NCI-H82 (cell line): ENCODE measurements around the gene DDX25.

Source experiments
- DNase-seq: peaks from one replicate; lab custom pipeline; 2025; lab: John Stamatoyannopoulos, UW

DDX25 gene

DNA sequence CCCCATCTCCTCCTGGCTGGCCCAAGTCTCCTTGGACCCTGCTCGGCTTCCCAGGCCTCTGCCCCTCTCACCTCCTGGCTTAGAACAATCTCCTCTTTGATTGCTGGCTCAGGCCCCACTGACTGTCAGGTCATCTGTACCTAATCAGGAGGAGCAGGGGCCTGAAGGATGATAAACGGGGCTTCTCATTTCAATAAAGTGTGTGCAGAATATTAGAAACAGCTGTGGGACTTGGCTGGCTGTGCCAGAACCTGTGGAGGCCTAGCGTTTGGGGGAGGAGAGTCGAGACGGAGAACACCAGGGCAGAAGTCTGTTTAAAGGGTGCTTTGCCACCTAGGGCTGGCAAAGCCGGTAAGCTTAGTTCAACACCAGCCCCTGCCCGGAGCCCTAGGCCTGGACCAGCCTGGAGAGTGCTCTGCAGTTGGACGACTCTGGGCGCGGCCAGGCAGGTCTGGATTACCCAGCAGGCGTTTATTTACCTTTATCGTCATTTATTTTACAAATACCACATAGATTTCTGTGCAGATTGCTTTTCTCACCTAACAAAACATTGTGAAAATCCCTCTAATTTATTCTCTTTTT lies 31.4 kb downstream of the DDX25 start:
- no peak for DNase-seq

DNA sequence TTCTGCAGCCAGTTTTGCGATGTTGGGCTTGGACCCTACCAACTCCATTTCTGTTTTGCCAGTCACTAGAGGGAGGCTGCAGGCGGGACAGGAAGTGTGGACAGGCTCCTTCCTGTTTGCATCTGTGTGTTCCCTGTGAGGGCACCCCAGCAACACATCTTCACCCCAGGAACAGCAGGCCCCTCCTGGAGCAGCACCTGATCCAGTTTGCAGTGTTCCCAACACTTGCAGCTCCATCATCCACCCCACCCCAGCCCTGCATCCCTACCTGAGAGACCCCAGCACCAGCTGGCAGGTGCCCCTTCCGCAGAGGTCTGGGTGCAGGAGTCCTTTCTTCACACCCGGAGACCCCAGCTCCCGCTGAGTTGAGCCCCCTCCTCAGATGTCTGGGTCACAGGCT lies 34.1 kb downstream of the DDX25 start:
- no peak for DNase-seq

DNA sequence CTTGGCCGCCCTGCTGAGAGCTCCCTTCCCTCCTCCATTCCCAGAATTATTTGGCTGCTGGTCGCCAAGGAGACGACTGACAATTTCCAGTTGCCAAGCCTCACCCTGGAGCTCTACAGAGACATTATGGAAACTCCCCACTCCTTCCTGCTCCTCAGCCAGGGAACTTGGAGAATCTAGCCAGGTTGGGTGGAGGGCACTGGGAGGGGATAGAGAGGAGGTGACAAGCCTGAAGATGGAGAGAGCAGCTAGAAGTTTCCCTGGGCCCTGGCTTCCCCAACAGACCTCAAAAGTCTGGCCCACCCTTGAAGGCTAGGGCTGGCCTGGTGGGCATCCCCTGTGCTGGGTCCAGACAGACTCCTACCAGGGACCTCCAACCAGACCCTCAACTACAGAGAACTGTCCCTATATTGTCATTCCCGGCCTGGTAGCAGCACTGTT lies 34.8 kb downstream of the DDX25 start:
- DNase-seq: no peak

DNA sequence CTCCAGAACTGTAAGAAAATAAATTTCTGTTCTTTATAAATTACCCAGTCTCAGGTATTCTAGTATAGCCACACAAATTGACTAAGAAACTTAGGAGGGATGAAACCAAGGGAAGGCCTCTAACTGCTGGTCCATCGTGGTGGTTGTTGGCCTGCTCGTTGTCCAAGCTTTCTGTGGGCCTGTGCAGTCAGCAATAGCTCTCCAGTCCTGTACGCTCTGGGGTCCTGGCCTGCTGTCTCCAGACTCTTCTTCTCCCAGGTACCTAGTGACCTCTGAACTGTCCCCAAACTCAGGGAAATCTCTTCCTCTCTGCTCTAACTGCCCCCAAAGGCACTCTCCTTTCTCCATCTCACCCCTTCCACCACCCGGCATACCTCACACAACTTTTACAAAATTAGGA lies 35.8 kb downstream of the DDX25 start:
- DNase-seq: no peak

DNA sequence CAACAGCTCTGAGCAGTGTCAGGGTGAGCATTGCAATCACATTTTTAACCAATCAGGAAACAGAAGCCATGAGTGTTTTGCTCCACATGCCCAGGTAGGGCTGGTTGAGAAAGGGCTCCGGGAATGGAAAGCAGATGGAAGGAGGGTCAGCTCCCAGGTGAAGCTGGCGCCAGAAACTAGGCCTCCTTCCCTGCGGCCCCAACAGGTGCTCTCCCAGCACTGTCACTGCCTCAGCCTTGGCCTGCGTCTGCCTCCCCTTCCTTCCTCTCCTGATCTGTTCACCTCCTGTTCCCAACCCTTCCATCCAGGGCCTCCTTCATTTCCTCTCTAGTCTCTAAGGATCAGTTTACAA lies 36.9 kb downstream of the DDX25 start:
- no peak for DNase-seq

DNA sequence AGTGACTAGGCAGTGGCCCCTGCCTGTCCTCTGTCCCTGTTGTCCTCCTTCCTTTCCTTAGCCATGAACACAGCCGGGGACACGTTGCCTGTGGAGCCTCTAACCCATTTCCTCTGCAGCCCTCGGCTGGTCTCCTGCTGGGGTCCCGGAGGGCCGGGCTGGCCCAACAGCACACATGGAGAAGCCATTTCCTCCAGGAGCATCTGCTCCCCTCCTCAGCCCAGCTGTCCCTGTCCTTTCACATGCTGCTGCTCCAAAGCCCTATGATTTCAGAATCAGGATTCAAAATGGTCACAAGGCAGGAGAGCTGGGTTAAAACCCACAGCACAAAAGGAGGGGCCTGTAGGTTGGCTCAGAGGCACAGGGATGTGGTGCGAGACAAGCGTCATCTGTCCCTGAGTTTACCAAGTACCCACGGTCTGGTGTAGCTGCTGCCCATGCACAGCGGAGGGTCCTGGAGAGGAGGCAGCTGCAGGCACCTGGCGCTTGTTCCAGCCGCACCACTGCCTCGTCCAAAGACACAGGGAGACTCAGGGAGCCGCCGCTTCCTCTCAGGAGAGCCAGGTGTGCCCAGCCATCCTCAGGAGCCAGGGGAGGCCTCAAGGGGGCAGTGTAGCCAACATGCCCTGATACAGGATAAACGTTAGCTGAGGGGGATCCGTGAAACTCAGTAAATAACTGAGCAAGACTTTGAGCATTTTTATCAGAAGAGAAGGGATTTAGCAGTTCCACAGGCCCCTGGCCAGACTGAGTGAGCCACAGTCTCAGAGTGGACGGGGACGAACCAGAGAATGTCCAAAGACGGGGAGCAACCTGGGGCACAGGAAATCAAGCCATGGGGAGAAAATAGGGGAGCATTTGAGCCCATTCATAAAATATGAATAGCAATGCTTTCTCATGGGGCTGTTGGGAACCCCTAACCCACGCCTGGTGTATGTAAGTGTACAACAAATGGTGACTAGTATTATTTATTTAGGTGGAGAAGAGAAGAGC lies 37.6 kb downstream of the DDX25 start:
- peak; percentile 66 for DNase-seq

DNA sequence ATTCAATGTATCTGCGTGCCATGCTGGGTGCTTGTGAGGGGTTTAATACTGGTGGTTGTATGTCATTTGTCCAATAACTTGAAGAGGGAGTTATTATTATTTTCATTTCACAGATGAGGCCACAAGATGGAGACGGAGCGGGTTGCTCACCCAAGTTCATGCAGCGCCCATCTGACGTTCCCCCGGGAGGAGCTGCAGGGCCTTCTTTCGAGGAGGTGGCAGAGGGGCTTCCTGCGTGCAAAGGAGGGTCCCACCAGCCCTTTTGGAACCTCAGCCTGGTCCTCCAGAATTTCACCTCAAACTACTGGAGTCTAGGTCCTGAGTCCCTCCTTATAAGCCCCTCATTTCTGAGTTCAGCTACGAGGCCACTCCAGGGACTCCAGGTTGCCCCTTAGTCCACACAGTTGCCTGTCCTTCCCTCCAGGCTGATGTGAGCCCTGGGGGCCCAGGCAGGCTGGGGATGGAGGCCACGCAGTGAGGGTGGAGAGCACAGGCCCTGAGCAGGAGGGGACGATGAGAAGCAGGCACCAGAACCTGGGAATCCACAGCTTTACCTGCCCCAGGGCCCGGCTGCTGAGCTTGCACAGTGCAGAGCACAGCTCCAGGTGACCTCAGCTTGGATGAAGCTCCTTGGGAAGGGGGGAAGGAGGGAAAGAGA lies 38.6 kb downstream of the DDX25 start:
- DNase-seq: no peak

DNA sequence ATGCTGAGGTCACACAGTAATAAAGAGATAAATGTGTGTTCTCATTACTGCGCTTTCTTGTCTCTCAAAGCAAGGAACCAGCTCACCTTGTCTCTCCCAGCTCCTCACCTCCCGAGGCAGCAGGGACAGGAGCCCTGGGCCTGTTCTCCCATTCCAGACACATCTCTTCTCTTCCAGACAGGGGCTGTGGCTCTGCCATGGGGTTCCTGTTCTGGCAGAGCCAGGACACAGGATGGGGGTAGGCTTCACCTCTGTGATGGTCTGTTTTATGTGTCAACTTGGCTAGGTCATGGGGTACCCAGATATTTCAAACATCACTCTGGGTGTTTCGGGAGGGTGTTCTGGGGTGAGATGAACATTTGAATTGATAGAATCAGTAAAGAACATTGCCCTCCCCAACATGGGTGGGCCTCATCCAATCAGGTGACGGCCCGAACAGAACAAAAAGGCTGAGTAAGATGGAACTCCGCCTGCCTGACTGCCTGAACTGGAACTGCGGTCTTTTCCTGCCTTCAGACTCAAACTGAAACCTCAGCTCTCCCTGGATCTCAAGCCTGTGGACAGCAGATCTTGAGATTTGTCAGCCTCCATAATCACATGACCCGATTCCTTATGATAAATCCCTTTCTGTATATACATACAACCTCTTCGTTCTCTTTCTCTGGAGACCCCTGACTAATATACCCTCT lies 39.5 kb downstream of the DDX25 start:
- no peak for DNase-seq

DNA sequence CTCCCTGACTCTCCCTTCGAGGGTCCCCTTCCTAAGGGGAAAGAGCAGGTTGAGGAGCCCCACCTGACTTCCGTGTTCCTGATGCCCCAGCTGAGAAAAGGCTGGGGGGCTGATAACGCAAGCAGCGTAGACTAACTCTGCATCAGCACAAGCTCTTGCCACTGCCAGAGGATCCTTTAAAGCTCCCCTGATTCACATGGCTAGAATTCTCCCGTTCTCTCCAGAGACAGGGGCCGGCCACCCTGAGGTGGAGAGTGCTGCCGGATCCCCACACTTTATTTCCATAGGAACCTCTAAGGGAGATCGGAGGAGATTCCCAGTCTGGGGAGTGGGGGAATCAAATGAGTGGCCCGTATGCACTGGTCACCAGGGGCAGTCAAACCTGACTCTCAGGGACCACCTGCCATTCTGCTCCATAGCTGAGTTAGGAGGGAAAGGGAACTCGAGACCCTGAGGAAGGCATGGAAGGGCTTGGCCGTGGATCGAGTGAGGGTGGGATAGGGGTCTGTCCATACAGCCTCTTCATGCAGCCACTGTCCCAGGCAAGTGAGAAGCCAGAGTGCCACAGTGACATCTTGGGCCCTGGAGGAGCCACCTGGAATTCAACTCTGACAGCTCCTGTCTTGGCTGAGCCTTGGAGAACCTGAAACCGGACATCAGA lies 40.2 kb downstream of the DDX25 start:
- no peak for DNase-seq

DNA sequence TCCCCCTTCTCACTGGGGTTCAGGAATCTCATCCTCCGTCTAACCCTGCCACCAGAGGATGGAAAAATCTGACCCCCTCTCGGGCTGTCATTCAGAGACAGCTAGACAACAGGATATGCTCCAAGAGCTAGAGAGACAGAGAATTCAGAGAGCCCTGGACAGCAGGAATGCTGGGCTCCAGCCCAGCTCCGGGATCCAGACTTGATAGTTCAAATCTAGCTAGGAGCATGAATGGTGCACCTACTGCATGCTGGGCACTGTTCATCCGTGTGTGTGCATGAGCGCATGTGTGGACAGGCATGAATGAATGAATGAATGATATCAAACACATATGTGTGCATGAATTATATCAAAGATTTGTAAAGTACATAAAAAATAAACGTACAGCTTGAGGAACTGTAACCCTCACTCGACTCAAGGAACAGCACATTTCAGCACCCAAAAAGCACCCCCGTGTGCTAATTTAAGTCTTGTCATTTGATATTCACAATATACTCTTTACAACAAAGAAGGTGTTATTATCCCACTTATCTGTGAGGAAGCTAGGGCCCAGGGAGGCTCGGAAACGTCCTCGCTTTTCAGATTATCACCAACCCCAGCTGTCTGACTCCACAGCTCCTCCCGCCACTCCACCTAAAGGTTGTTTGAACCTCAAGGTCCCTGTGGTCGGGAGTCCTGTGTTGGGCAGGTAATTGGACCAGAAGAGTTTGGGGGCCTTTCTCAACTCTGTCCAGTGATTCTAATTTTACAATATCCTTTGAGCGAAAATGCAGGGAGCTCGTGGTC lies 40.9 kb downstream of the DDX25 start:
- DNase-seq: no peak

DNA sequence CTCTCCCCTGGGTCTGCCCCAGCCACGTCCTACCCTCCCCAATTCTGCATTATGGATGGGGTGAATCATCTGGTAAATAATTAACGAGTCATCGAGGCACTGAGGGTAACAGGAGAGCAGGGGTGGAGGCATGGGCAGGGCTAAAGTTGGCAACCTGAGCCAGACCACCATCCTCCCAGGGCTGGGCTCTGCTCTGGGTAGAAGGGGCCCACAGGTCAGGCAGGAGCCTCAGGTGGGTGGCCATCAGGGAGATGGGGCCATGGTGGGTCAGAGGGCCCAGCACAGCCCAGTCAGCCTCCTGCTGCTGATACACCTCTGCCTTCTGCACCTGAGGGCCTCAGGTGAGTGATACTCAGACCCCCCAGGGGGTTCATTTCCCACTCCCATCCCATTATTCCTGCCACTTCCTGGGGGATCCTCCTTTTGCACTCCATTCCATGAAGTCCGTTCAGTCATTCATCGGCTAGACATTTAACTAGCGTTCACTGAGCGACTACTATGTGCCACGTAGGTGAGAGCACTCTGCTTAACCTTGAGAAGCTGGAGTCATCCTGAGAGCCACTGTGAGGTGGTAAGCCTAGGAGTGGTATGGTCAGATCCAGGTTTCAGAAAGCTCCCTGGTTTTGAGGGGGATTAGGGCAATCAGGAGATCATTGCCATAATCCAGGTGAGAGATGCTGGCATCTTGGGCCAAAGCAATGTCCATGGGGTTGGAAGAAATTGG lies 41.7 kb downstream of the DDX25 start, which contains the start of gene VSIG10L2:
Gene VSIG10L2, plus strand, starts transcription at position 248 of the 724 bp plus-strand sequence. Its CDS starts 12 bp downstream, at position 260.
- no peak for DNase-seq

DNA sequence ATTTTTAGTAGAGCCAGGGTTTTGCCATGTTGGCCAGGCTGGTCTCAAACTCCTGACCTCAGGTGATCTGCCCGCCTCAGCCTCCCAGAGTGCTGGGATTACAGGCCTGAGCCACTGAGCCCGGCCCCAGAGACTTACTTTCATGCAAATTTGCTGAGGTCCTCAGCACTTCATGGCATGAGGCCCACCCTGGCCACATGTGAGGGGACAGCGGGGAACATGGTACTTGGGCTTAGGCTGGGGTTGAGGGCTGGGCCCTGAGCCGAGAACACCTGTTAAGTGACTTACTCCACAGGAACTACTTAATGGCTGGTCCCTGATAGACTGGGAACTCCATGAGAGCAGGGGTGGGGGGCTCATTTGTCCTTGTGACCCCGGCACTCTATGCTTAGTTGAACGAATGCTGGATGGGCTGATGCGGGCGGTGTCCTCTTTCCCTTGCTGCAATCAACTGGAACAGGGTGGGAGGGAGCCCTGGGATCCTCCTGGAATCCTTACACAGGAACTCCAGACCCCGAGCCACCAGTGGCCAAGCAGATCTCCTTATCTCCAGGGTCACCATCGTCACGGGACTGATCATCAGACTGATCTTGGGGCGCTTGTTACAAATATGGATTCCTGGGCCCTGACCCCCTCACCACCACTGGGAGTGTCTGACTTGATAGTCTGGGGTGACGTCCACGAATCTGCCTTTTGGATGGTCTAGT lies 42.6 kb downstream of the DDX25 start:
- DNase-seq: no peak

DNA sequence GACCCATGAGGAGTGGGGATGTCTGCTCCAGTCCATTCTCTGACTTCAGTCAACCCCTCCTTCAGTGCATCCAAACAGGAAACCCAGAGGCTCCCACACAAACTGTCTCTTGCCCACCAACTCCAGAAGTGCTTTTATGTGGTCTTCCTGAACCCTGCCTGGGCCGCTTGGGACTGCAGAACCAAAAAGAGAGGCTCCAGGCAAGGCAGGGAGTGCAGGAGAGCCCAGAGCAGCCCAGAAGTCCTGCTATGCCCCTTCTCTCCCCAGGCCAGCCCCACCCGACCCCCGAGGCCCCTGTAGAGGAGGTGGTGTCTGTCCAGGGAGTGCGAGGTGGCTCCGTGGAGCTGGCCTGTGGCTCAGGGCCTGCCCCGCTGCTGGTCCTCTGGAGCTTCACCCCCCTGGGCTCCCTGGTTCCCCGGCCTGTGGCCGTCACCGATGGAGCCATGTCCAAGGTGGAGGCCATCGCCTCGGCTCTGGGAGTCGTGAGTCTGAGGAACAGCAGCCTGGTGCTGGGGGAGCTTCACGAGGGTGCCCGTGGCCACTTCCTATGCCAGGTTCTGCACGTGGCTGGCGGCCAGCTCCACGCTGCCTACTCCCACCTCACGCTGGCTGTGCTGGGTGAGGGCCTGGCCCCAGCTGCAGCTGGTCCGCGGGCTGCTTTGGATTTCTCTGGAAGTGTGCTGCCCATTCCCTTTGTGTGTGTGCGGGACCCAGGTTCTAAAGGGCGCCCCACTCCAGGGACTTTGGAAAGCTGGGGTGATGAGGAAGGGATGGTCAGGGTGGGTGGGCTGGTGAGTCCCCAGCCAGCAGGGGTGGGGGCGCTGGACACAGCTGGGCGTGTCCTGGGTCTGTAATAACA lies 43.3 kb downstream of the DDX25 start:
- DNase-seq: no peak

DNA sequence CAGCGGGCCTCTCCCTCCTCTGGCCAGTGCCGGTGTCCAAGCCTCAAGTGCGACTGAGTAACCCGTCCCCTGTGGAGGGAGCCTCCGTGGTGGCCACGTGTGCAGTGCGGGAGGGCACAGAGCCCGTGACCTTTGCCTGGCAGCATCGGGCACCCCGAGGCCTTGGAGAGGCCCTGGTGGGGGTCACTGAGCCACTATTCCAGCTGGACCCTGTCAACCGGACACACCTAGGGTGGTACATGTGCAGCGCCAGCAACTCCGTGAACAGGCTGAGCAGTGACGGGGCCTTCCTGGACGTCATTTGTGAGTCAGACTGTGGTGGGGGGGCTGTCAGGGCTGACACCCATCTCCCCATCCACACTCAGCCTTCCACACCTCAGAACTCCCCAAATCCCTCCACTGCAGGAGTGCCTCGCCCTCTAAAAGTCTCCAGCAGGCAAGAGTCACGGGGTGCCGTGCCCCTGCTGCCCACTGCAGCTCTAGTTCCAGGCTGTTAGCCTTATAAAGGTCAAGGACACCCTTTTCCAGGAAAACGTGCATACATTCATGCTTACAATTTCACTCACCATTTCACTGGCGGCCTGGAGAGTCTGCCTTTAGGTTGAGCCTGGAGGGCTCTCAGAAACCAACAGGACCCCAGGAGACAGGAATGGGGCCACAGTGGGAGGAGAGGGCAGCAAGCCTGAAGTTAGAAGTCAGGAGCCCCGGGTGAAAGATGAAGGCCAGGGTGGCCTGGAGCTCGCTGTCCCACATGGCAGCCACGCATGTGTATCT lies 44.2 kb downstream of the DDX25 start:
- no peak for DNase-seq

DNA sequence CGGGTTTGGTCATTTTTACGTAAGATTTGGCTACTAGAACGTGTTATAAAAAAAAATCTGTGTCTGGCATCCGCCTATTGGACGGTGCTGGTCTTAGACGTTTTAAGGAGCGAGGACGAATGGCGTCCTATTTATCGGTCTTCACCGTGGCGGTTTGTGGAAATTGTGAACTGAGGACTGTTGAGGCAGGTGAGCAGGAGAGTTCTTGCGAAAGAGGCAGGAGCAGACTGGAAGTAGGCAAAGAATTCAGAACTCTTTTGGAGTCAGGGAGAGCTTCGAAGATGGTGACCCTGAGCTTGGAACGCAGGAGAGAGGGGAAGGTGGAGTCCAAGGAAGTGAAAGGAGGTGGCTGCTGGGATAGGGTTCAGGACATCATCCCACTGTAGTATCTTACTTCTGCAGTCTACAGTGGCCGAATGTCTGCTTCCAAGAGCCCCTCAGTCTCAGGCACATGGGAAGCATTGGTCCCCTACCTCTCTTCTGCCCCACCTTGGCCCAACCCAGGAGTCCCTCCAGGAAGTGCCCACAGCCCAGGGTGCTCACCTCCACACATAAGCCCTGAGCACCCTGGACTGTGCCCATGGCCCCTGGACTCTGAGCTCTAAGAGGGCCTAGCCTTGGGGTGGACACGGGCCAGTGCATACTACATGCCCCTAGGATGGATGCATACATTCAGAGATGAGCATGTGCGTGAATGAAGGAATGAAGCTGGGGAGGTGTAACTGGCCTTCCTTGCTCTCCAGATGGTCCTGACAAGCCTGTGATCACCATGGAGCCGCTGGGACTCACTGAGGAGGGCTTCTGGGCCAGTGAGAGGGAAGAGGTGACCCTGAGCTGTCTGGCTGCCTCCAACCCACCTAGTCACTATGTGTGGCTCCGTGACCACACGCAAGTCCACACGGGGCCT lies 45.2 kb downstream of the DDX25 start:
- no peak for DNase-seq

DNA sequence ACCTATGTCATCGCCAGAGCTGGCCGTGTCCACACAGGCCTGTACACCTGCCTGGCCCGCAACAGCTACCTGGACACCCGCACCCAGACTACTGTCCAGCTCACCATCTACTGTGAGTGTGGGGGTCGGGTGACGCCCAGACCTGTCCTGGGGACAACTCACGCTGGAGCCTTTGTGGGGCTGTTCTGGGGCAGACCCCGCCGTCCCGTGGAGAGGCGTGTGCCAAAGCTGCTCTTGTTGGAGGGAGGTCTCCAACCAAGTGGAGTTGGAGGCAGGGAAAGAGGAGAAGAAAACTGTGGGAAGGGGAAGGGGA lies 45.8 kb downstream of the DDX25 start:
- no peak for DNase-seq
